Omental fat pad (tissue), 4 donors: ENCODE measurements around the gene SLBP. TPM values are rescaled to one million over a fixed set of nuclear protein-coding genes. Genes with fewer than 3 reads are reported as not detected.

Experiments used
- ATAC-seq: fragments of 150-250 bp; one replicate; pipeline ENCODE4 v1.9.1; 2016; ENCODE audit warnings: mild to moderate bottlenecking, moderate library complexity; ENCODE audit not compliant: low FRiP score
- DNase-seq: peaks from one replicate; pipeline ENCODE4 v3.0.0-alpha.2; 2019; ENCODE audit warnings: low spot score
- total RNA-seq, 4 donors: library from RNA; depleted of rRNA; stranded (reverse); fragments of >200 nt; gene quantifications; one replicate each; pipeline ENCODE4 v1.1.0, GENCODE V29; 2016
- TF ChIP-seq, protein P1 (sequence below), 3 donors: fragments of 450-650 bp; IDR thresholded peaks; one replicate each; pipeline ENCODE4 v1.5.1; 2016 to 2017; ENCODE audit warnings: antibody characterized with exemption in 3 of 3, mild to moderate bottlenecking in 3 of 3, moderate library complexity in 2 of 3

The SLBP gene
- total RNA-seq, 4 donors from 2014 or later, result 33.3 to 58.4 (median 40.3) TPM

DNA sequence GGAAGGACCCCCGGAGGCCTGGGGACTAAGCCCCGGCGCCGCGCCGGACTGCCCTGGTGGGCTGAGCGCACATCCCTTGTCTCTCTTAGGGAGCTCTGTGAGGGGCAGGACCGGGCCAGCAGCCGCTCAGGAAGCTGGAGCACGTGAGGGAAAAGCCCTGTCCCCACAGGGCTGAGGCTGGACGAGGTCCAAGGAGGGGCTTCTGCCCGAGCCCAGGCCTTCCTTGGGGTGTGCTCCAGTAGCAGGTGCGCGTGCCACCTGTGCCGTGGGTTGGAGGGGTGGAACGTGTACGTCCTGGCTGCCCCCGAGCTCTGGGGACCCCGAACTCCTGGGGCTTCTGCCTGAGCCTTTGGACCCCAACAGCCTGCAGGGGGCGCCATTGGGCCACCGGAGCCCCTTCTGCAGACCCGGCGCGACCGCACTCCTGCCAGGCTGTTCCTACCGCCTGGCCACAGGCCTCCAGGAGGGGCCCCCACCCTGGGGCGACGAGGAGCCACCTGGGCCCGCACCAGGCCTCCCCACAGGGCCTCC, 36.4 kb upstream of the SLBP start:
- TF ChIP-seq, protein P1, sequence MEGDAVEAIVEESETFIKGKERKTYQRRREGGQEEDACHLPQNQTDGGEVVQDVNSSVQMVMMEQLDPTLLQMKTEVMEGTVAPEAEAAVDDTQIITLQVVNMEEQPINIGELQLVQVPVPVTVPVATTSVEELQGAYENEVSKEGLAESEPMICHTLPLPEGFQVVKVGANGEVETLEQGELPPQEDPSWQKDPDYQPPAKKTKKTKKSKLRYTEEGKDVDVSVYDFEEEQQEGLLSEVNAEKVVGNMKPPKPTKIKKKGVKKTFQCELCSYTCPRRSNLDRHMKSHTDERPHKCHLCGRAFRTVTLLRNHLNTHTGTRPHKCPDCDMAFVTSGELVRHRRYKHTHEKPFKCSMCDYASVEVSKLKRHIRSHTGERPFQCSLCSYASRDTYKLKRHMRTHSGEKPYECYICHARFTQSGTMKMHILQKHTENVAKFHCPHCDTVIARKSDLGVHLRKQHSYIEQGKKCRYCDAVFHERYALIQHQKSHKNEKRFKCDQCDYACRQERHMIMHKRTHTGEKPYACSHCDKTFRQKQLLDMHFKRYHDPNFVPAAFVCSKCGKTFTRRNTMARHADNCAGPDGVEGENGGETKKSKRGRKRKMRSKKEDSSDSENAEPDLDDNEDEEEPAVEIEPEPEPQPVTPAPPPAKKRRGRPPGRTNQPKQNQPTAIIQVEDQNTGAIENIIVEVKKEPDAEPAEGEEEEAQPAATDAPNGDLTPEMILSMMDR (IDR thresholded peaks at IDR 0.05), result peak in 1 of 3 donors; percentile 52

DNA sequence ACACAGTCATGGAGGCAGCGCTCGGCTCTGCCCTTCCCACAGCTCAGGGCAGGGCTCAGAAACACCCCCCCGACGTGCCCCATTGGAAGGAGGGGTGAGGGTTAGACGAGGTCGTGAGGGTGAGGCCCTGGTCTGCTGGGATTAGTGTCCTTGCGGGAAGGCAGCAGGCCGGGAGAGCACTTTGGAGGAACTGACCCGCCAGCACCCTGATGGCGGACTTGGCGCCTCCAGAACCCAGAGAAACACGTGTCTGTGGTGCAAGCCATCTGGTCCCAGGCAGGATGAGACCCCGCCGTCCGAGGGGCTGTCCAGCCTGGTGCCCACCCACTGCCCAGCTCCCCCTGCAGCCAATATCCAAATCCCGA, 35.5 kb upstream of the SLBP start:
- ATAC-seq, result no peak
- DNase-seq, result no peak
- TF ChIP-seq, protein P1 (IDR thresholded peaks at IDR 0.05), result no peak

More for the DNA sequence above, 36.4 kb upstream of the SLBP start:
- ATAC-seq, result no peak
- DNase-seq, result peak; percentile 70

DNA sequence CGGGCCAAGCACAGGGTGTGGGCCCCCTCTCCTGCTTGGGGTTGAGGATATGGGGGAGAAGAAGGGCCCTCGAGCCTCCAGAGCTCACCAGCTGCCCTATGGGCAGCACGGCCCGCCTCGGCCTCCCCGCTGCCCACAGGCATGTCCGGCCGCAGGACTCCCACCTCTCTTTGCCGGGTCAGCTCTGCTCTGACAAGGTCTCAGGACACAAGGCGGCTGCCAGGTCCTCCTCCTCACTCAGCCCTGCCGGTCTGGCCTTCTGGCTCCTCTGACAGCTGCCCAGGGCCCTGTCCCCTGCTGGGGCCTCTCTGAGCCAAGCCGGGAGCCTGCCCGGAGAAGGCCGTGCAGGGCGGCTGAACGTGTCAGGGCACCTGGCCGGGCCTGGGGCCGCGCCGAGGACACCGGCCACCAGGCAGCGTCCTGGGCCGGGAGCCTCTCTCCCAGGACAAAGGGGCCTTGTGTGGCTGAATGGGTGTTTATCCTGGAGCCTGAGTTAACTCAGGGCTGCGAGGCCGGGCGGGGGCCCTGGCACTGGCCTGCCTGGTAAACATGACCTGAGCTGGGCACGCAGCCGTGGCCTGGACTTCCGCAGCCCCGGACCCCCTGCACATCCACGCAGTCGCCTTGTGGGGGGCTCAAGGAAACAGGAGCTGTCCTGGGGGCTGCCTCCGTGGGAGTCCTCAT, 34.9 kb upstream of the SLBP start:
- ATAC-seq, result no peak
- TF ChIP-seq, protein P1 (IDR thresholded peaks at IDR 0.05), result no peak

DNA sequence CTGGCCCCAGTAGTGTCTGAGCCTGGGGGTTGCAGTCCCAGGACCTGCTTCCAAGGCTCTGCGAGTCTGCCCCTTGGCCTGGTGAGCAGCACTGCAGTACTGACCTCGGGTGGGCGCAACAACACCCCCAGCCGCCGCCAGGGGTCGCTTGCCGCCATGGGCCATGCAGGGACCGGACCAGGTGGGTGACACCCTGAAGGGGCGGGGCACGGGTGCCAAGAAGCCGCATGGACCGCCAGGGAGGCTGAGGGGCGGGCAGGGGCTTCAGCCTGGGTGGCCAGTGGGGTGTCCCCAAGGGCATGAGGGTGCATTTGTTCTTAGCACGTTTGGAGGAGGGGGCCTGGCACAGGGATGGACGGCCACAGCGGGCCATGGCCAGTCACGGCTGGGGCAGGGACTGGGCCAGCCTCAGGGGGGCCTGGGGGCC, 34.2 kb upstream of the SLBP start:
- TF ChIP-seq, protein P1 (IDR thresholded peaks at IDR 0.05), result peak in 1 of 3 donors; percentile 42
- peak; percentile 41 for ATAC-seq

More for the DNA sequence above, 34.9 kb upstream of the SLBP start:
- DNase-seq, result no peak

DNA sequence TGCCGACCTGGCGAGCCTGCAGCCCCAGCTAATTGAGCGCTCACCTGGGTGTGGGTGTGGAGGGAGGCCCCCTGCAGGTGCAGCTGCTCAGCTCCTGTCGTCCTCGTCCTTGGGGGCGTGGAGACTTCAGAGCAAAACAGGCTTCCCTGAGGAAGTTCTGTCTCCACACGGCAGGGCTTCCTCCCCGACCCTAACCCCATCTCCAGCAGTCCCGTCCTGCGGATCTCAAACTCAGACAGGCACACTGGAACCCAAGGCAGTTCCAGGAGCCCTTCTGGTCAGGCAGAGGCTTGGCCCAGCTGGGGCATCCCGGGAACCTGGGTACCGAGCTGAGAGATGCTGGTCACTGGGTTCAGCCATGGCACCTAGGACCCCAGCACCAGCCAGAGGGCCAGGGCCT, 33.6 kb upstream of the SLBP start:
- TF ChIP-seq, protein P1 (IDR thresholded peaks at IDR 0.05), result no peak
- DNase-seq (no peak), ATAC-seq (no peak)

More for the DNA sequence above, 34.2 kb upstream of the SLBP start:
- DNase-seq, result peak; percentile 46

DNA sequence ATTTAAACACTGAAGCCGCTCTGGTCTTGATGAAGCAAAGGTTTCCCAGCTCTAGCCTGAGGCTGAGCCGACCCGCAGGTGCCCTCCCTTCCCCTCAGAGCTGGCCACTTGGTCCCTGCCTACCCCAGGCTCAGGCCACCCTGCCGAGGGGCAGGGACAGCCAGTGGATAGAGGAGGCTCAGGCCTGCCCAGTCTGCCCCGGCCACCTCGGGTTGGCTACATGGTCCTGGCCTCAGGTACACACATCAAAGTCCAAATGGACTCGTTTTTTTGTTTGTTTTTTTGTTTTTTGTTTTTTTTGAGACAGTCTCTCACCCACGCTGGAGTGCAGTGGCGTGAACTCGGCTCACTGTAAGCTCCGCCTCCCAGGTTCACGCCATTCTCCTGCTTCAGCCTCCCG, 33.0 kb upstream of the SLBP start:
- ATAC-seq (no peak), DNase-seq (no peak)

More for the DNA sequence above, 33.0 kb upstream of the SLBP start:
- TF ChIP-seq, protein P1 (IDR thresholded peaks at IDR 0.05), result no peak
